HepG2 (cell line): Measurements from ENCODE around the gene HEBP1. TPM values are rescaled to one million over a fixed set of nuclear protein-coding genes. Genes with fewer than 3 reads are reported as not detected.
A peak's percentile ranks its signal among the peaks of the same experiment; 100 is the strongest.

Experiments
- DNMT1 ChIP-seq: sonication (generic); formaldehyde crosslinking; IDR thresholded peaks from 2 replicates; pipeline ENCODE4 v1.5.1; 2020; ENCODE audit warnings: mild to moderate bottlenecking, missing genetic modification reagents
- ESRRA ChIP-seq: sonication (generic); formaldehyde crosslinking; IDR thresholded peaks from 2 replicates; pipeline ENCODE4 v1.5.1; 2020; ENCODE audit warnings: mild to moderate bottlenecking, low read depth, missing genetic modification reagents
- MAF1 ChIP-seq: sonication (generic); formaldehyde crosslinking; IDR thresholded peaks from 2 replicates; pipeline ENCODE4 v1.5.0; 2020; ENCODE audit warnings: missing genetic modification reagents, borderline replicate concordance
- MAZ ChIP-seq, 2 experiments: sonication (generic) in 1 of 2; formaldehyde crosslinking in 1 of 2; IDR thresholded peaks; 2 replicates each; pipeline versions ENCODE4 v1.5.0 to v1.6.1; 2012 to 2020; ENCODE audit warnings: low read depth in 2 of 2, mild to moderate bottlenecking in 2 of 2, borderline replicate concordance in 1 of 2, improper control_type of control experiment in 1 of 2, low read length in 1 of 2, missing genetic modification reagents in 1 of 2, moderate library complexity in 1 of 2
- MYC ChIP-seq: sonication (generic); formaldehyde crosslinking; IDR thresholded peaks from 2 replicates; pipeline ENCODE4 v1.9.0; 2021; ENCODE audit warnings: missing genetic modification reagents, borderline replicate concordance
- NFE2 ChIP-seq: sonication (generic); formaldehyde crosslinking; IDR thresholded peaks from 2 replicates; pipeline ENCODE4 v1.4.0; 2020; ENCODE audit warnings: missing genetic modification reagents
- RORA ChIP-seq: sonication (generic); formaldehyde crosslinking; IDR thresholded peaks from 2 replicates; pipeline ENCODE4 v1.5.0; 2020; ENCODE audit warnings: mild to moderate bottlenecking, missing genetic modification reagents, moderate library complexity
- THAP11 ChIP-seq: IDR thresholded peaks from 2 replicates; pipeline ENCODE4 v1.6.1; 2016; ENCODE audit warnings: missing biosample characterization, missing genetic modification reagents
- ZNF124 ChIP-seq: sonication (generic); formaldehyde crosslinking; IDR thresholded peaks from 2 replicates; pipeline ENCODE4 v1.4.0; 2020; ENCODE audit warnings: missing genetic modification reagents
- ZNF776 ChIP-seq: sonication (generic); formaldehyde crosslinking; IDR thresholded peaks from 2 replicates; pipeline ENCODE4 v1.4.0; 2020; ENCODE audit warnings: mild to moderate bottlenecking, missing genetic modification reagents
- polyA plus RNA-seq, 8 experiments: library from polyadenylated mRNA; depleted of rRNA in 3 of 8; stranded (reverse) in 7 of 8; unstranded in 1 of 8; fragments of >200 nt; fragmentation: Illumina TruSeq in 4 of 8; extraction: Trizol in 4 of 8; gene quantifications; 2 replicates each; pipeline versions ENCODE4 v1.2.1 to v1.2.3, GENCODE V29; 2011 to 2016; ENCODE audit warnings: low read depth in 4 of 8, missing spikeins in 1 of 8, mixed read lengths in 1 of 8; ENCODE audit not compliant: insufficient read depth in 1 of 8
- total RNA-seq, 5 experiments: library from RNA; depleted of rRNA; stranded (reverse); fragments of >200 nt; fragmentation: Illumina TruSeq; extraction: Trizol; gene quantifications; 2 replicates each; pipeline ENCODE4 v1.2.3, GENCODE V29; 2016; ENCODE audit warnings: low read depth in 1 of 5
- TF ChIP-seq, protein P1 (sequence below): sonication (generic); formaldehyde crosslinking; IDR thresholded peaks from 2 replicates; pipeline ENCODE4 v1.4.0; 2020; ENCODE audit warnings: missing genetic modification reagents
- TF ChIP-seq, protein P2 (sequence below): sonication (generic); formaldehyde crosslinking; conservative IDR thresholded peaks from 2 replicates; pipeline ENCODE4 v1.4.0; 2020; ENCODE audit warnings: missing genetic modification reagents
- TF ChIP-seq, protein P3 (sequence below): sonication (generic); formaldehyde crosslinking; IDR thresholded peaks from 2 replicates; pipeline ENCODE4 v1.5.1; 2020; ENCODE audit warnings: mild to moderate bottlenecking, missing genetic modification reagents, borderline replicate concordance
- TF ChIP-seq, protein P4 (sequence below): sonication (generic); formaldehyde crosslinking; IDR thresholded peaks from 2 replicates; pipeline ENCODE4 v1.4.0; 2020; ENCODE audit warnings: missing genetic modification reagents; ENCODE audit errors: not compliant biosample characterization
- TF ChIP-seq, protein P5 (sequence below): sonication (generic); formaldehyde crosslinking; IDR thresholded peaks from 2 replicates; pipeline ENCODE4 v1.5.0; 2020; ENCODE audit warnings: mild to moderate bottlenecking, missing genetic modification reagents, moderate library complexity

HEBP1 gene
- total and polyA plus RNA-seq, 2 of the 13 experiments (the other 11 are each of a cell fraction or from before 2014, with no cell fraction given): 7.8 to 9.4 TPM

DNA sequence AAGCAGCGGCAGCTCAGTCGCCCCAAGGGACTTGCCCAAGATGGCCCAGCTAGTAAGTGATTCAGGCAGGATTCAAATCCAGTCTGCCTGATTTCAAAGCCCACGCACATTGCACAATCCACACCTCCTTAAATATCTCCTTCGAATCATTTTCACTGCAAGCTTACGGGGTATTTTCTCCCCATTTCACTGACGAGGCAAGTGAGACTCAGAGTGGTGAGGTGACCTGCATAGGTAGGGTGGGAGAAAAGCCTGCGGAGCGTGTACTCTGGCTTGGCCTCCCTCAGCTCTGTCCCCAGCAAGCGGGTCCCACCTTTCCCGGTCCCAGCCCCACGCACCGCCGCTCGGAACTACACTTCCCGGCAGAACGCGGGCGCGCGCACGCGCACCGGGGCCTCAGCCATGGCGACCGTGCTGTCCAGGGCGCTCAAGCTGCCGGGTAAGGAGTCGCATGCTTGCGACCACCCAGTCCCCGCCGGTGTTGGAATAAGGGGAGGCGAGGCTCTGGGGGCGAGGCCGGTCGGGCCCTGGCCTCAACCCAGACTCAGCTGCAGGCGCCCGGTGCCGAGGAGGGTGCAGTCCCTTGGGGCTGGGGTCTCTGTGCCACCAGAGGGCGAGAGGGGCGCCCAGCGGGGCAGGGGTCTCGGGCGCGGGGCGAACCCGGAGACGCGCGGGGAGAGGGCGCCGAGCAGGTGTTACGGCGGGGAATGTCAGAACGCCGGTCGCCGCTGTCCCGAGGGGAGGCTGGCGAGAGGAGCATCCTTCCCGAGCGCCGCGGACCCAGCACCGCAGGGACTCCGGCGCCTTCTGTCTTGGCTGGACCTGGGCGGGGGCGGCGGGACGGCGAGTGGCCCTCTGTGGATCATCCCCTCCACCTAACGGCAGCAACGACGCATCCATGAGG is 44.2 kb upstream of the HEBP1 start, which contains the start of gene FAM234B (continued):
- TF ChIP-seq ESRRA (CRISPR knock-in tag): 0 out of 2 replicates have a peak, but pooled peaks have one; percentile 15
- TF ChIP-seq, protein P1, sequence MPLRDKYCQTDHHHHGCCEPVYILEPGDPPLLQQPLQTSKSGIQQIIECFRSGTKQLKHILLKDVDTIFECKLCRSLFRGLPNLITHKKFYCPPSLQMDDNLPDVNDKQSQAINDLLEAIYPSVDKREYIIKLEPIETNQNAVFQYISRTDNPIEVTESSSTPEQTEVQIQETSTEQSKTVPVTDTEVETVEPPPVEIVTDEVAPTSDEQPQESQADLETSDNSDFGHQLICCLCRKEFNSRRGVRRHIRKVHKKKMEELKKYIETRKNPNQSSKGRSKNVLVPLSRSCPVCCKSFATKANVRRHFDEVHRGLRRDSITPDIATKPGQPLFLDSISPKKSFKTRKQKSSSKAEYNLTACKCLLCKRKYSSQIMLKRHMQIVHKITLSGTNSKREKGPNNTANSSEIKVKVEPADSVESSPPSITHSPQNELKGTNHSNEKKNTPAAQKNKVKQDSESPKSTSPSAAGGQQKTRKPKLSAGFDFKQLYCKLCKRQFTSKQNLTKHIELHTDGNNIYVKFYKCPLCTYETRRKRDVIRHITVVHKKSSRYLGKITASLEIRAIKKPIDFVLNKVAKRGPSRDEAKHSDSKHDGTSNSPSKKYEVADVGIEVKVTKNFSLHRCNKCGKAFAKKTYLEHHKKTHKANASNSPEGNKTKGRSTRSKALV (CRISPR knock-in tag): peak; percentile 65; the same call in 1 of the 2 replicates
- TF ChIP-seq, protein P2, sequence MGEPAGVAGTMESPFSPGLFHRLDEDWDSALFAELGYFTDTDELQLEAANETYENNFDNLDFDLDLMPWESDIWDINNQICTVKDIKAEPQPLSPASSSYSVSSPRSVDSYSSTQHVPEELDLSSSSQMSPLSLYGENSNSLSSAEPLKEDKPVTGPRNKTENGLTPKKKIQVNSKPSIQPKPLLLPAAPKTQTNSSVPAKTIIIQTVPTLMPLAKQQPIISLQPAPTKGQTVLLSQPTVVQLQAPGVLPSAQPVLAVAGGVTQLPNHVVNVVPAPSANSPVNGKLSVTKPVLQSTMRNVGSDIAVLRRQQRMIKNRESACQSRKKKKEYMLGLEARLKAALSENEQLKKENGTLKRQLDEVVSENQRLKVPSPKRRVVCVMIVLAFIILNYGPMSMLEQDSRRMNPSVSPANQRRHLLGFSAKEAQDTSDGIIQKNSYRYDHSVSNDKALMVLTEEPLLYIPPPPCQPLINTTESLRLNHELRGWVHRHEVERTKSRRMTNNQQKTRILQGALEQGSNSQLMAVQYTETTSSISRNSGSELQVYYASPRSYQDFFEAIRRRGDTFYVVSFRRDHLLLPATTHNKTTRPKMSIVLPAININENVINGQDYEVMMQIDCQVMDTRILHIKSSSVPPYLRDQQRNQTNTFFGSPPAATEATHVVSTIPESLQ: no peak
- TF ChIP-seq MAZ (IDR thresholded peaks at IDR 0.05; ENCODE audit: borderline replicate concordance, low read depth, low read length): no peak
- peak; percentile 74; the same call in 1 of the 2 replicates for TF ChIP-seq MAZ (CRISPR knock-in tag; IDR thresholded peaks at IDR 0.05; ENCODE audit: low read depth)
- TF ChIP-seq, protein P3, sequence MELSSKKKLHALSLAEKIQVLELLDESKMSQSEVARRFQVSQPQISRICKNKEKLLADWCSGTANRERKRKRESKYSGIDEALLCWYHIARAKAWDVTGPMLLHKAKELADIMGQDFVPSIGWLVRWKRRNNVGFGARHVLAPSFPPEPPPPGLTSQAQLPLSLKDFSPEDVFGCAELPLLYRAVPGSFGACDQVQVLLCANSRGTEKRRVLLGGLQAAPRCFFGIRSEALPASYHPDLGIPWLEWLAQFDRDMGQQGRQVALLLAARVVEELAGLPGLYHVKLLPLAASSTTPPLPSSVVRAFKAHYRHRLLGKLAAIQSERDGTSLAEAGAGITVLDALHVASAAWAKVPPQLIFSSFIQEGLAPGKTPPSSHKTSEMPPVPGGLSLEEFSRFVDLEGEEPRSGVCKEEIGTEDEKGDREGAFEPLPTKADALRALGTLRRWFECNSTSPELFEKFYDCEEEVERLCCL (CRISPR knock-in tag): 0 out of 2 replicates have a peak, but pooled peaks have one; percentile 43
- peak; percentile 70; the same call in 1 of the 2 replicates for TF ChIP-seq MYC (CRISPR knock-in tag)
- TF ChIP-seq ZNF776 (CRISPR knock-in tag): 0 out of 2 replicates have a peak, but pooled peaks have one; percentile 65
- TF ChIP-seq NFE2: no peak
- TF ChIP-seq DNMT1 (CRISPR knock-in tag): 0 out of 2 replicates have a peak, but pooled peaks have one; percentile 47
- TF ChIP-seq, protein P4, sequence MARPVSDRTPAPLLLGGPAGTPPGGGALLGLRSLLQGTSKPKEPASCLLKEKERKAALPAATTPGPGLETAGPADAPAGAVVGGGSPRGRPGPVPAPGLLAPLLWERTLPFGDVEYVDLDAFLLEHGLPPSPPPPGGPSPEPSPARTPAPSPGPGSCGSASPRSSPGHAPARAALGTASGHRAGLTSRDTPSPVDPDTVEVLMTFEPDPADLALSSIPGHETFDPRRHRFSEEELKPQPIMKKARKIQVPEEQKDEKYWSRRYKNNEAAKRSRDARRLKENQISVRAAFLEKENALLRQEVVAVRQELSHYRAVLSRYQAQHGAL (CRISPR knock-in tag): peak; percentile 83
- TF ChIP-seq, protein P5, sequence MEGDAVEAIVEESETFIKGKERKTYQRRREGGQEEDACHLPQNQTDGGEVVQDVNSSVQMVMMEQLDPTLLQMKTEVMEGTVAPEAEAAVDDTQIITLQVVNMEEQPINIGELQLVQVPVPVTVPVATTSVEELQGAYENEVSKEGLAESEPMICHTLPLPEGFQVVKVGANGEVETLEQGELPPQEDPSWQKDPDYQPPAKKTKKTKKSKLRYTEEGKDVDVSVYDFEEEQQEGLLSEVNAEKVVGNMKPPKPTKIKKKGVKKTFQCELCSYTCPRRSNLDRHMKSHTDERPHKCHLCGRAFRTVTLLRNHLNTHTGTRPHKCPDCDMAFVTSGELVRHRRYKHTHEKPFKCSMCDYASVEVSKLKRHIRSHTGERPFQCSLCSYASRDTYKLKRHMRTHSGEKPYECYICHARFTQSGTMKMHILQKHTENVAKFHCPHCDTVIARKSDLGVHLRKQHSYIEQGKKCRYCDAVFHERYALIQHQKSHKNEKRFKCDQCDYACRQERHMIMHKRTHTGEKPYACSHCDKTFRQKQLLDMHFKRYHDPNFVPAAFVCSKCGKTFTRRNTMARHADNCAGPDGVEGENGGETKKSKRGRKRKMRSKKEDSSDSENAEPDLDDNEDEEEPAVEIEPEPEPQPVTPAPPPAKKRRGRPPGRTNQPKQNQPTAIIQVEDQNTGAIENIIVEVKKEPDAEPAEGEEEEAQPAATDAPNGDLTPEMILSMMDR (CRISPR knock-in tag): peak; percentile 74
- no peak for TF ChIP-seq MAF1
- TF ChIP-seq RORA (CRISPR knock-in tag): no peak
- TF ChIP-seq THAP11 (CRISPR knock-in tag): peak; percentile 99
- peak; percentile 67 for TF ChIP-seq ZNF124 (CRISPR knock-in tag)
